Measurements from ENCODE around the gene ASCL3.
"Not testable (repeated sequence)": the region's sequence is repeated elsewhere in the genome, so short reads cannot be mapped to it uniquely, and the experiment has no call there.

The ASCL3 gene, protein sequence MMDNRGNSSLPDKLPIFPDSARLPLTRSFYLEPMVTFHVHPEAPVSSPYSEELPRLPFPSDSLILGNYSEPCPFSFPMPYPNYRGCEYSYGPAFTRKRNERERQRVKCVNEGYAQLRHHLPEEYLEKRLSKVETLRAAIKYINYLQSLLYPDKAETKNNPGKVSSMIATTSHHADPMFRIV

DNA sequence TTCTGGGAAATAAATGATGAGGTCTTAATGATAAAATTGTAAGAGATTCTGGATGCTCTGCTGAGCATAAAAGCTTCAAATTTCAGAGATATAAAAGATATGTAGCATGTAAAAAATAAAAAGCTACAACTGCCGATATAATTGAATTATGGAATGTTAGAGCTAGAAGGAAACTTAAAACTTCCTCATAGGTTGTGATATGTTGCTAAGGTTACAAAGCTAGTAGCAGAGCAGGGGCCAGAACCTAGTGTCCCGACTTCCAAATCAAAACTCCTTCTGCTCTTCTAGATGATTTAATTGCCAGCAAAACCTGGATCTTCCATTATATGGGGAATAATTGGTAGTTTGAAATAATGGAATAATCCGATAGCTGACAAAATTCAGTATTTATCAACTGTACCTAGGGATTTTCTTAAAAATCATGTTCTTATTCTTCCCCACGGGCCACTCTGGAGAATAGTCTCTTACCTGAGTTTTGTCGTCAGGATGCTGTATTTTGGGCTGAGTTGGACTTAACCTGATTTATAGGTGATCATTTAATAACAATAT is at the start of gene ASCL3:
Gene ASCL3, minus strand, starts transcription at position 499 of the 549 bp plus-strand sequence. CDS start 4,855 bp downstream, outside the sequence.
- DNase-seq (ENCODE audit: low read depth, low spot score), result no peak

DNA sequence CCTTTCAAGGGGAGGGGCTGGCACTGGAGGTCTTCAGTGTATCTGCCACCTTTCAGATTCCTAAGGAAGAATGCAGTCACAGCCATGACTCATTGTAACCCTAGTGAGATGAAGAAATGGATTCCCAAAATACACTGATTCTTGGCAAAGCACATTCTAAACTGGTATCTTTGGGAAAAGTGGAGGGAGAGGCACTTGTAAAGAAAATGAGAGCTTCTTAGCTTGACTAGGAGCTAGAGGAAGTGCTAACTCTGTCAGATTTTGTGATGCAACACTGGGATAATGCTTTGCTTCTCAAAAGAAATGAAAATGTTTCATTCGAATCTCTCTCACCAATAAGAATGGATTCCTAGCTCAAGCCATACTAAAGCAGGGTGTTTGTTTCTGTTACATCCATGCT is 46.6 kb upstream of the ASCL3 start:
- DNase-seq (ENCODE audit: low read depth, low spot score), result no peak

- DNase-seq (ENCODE audit: low read depth, low spot score), result no peak
Measured at GRCh38 chr11:8988329-8989234, 45.8 kb upstream of the ASCL3 start.

GRCh38 chr11:8987446-8987845 is 44.6 kb upstream of the ASCL3 start:
- DNase-seq (ENCODE audit: low read depth, low spot score), result no peak

- not testable (repeated sequence) for DNase-seq (ENCODE audit: low read depth, low spot score)
Measured at GRCh38 chr11:8986772-8987171, 44.0 kb upstream of the ASCL3 start.

DNA sequence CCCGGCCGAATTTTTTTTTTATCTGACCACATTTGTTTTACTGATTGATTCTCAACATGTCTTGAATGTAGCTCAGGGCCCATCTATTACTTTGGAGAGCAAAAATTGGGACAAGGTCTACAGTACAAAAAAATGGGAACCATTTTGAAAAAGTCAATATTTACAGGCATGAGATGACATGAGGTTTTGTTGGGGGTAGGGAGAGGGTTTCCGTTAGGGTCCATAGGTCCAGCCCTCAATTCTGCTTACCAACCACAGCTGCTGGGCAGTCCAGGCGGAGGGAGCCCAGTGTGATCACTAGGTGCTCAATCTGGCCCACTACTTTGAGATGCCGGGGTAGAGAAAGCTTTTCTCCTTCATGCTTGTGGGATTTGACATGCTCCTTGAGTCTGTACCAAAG is 42.6 kb upstream of the ASCL3 start:
- no peak for DNase-seq (ENCODE audit: low read depth, low spot score)

- DNase-seq (ENCODE audit: low read depth, low spot score), result no peak
Measured at GRCh38 chr11:8983552-8983951, 40.7 kb upstream of the ASCL3 start.

- DNase-seq (ENCODE audit: low read depth, low spot score), result no peak
Measured at GRCh38 chr11:8980485-8980884, 37.7 kb upstream of the ASCL3 start.

DNA sequence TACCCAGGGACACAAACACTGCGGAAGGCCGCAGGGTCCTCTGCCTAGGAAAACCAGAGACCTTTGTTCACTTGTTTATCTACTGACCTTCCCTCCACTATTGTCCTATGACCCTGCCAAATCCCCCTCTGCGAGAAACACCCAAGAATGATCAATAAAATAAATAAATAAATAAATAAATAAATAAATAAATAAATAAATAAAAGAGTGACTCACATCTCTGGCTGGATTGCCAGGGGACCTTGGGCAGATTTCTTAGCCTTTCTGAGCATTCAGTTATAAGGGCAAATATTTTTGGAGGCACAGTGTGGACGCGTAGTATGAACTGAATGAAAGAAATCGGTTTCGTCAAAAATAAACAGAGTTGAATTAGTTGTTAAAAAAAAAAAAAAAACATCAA is 36.5 kb upstream of the ASCL3 start:
- not testable (repeated sequence) for DNase-seq (ENCODE audit: low read depth, low spot score)

- no peak for DNase-seq (ENCODE audit: low read depth, low spot score)
Measured at GRCh38 chr11:8973121-8973520, 30.3 kb upstream of the ASCL3 start.

DNA sequence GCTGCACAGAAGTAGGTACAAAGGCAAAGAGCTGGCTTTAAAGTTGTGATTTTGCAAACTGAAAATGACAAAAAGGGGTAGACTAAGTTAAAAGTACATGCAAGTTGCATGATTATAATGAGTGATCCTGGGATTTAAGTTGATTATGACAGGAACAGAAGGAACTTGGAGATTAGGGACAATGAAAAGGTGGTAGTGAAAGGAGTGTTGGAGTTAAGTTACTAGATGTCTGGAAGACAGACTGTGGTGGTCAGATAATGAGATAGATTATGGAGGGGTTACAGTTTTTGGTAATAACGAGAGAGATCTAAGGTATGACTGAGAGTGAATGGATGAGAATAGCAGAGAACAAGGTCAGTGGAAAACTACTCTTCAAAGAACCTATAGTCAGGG is 29.1 kb upstream of the ASCL3 start:
- DNase-seq (ENCODE audit: low read depth, low spot score), result no peak

DNA sequence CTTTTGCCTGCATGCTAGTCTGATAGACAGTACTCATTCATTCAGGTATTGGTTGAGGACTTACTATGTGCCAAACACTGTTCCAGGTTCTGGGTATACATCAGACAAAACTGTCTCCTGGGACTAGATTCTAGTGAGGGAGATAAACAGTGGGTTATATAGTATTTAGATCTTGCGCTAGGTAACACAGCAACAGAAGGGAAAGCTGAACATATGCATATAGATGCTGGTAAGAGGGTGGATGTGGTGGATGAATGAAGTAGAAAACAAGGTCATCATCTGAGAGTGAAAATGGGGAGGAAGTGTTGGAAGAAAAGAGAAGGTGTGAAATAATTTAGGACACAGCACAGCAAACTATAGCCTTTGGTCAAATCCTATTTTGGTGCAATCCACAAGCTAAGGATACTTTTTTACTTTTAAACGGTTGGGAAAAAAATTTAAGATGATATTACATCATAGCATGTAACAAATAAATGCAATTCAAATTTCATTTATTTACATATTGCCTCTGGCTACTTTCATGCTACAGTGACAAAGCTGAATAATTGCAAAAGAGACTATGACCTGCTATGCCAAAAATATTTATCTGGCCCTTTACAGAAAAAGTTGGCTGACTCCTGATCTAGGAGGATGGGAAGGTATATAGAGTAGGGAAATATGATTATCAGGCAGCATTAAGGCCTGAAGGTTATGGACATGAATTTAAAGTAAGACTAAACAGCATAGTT is 28.5 kb upstream of the ASCL3 start:
- DNase-seq (ENCODE audit: low read depth, low spot score), result no peak

DNA sequence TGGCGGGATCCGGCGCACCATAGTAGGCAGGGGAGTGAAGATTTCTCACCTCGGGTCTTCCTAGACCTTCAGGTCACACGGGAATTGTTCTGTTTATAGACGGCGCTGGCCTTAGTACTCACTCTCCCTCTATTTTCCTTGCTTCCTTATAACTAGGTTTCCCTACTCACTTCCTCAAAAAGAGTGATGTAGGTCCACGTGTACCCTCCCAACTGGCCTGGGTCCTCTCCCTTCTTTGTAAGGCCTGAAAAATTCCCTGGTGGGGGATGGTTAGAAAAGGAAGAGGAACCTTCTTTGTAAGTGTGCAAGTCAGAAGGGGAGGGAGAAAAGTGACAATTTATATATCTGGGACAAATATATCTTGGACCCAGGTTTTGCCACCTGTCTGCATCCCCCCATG is 24.4 kb upstream of the ASCL3 start:
- DNase-seq (ENCODE audit: low read depth, low spot score), result no peak

GRCh38 chr11:8964324-8965320 is 21.8 kb upstream of the ASCL3 start, which contains the start of gene TMEM9B:
Gene TMEM9B, minus strand, starts transcription at chr11:8964442. Its CDS starts 129 bp downstream, at chr11:8964313.
- DNase-seq (ENCODE audit: low read depth, low spot score), result peak; percentile 46

- peak; percentile 8 for DNase-seq (ENCODE audit: low read depth, low spot score)
Measured at GRCh38 chr11:8963569-8964323, 20.9 kb upstream of the ASCL3 start.

DNA sequence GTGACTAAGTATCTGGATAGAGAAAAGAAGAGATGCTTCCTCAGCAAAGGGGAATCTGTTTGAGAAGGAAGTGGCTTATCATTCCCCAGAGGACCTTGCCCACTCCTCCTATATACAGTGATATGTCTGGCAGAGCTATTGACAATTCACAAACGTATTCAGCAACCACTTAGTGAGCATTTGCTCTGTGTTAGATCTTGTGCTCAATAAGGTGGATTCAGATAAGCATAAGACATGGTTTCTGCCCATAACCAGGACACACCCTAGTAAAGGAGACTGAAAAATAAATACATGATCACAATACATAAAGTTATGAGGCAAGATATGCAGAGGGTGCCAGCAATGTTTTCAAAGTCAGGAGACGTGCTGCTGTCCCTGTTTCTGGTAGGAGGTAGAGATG is 20.0 kb upstream of the ASCL3 start:
- no peak for DNase-seq (ENCODE audit: low read depth, low spot score)

- no peak for DNase-seq (ENCODE audit: low read depth, low spot score)
Measured at GRCh38 chr11:8961401-8961800, 18.6 kb upstream of the ASCL3 start.

GRCh38 chr11:8959546-8960166 is 16.8 kb upstream of the ASCL3 start:
- DNase-seq (ENCODE audit: low read depth, low spot score), result peak; percentile 71

GRCh38 chr11:8956860-8957259 is 14.0 kb upstream of the ASCL3 start:
- DNase-seq (ENCODE audit: low read depth, low spot score), result no peak

GRCh38 chr11:8948886-8949285 is 6.1 kb upstream of the ASCL3 start:
- no peak for DNase-seq (ENCODE audit: low read depth, low spot score)
